HepG2 (cell line): ENCODE measurements around the gene UNG. TPM values are rescaled to one million over a fixed set of nuclear protein-coding genes. Genes with fewer than 3 reads are reported as not detected.

Experiments used
- CBX2 ChIP-seq, 2 experiments: fragments of 200-600 bp in 1 of 2; sonication (generic); formaldehyde crosslinking in 1 of 2; IDR thresholded peaks; 2 replicates each; pipeline versions ENCODE4 v1.7.0 to v1.8.1; 2018 to 2022; ENCODE audit warnings: low read depth in 2 of 2, low read length in 1 of 2, mild to moderate bottlenecking in 1 of 2, missing genetic modification reagents in 1 of 2
- ELF3 ChIP-seq: IDR thresholded peaks from 2 replicates; pipeline ENCODE4 v1.6.1; 2016; ENCODE audit warnings: missing genetic modification reagents, missing compliant biosample characterization
- HES4 ChIP-seq: sonication (generic); formaldehyde crosslinking; IDR thresholded peaks from 2 replicates; pipeline ENCODE4 v1.9.0; 2021; ENCODE audit warnings: mild to moderate bottlenecking, missing genetic modification reagents, borderline replicate concordance
- HNF4A ChIP-seq: sonication (generic); formaldehyde crosslinking; IDR thresholded peaks from 2 replicates; pipeline ENCODE4 v1.4.0; 2020; ENCODE audit warnings: missing genetic modification reagents
- MAFK ChIP-seq, 2 experiments: IDR thresholded peaks in 1 of 2; conservative IDR thresholded peaks in 1 of 2; 2 replicates each; pipeline ENCODE4 v1.6.1; 2011; ENCODE audit warnings: improper control_type of control experiment in 2 of 2, low read length in 2 of 2
- NBN ChIP-seq: fragments of 450-650 bp; conservative IDR thresholded peaks from 2 replicates; pipeline ENCODE4 v1.6.1; 2017
- NFYC ChIP-seq: IDR thresholded peaks from 2 replicates; pipeline ENCODE4 v1.6.1; 2016; ENCODE audit warnings: missing genetic modification reagents, missing compliant biosample characterization
- NONO ChIP-seq, 2 experiments: fragments of 450-650 bp in 1 of 2; sonication (generic) in 1 of 2; formaldehyde crosslinking in 1 of 2; IDR thresholded peaks in 1 of 2; conservative IDR thresholded peaks in 1 of 2; 2 replicates each; pipeline versions ENCODE4 v1.6.1 to v1.8.0; 2017 to 2022; ENCODE audit warnings: mild to moderate bottlenecking in 1 of 2, missing genetic modification reagents in 1 of 2, moderate library complexity in 1 of 2
- SP2 ChIP-seq: sonication (generic); formaldehyde crosslinking; IDR thresholded peaks from 2 replicates; pipeline ENCODE4 v1.5.1; 2020; ENCODE audit warnings: mild to moderate bottlenecking, missing genetic modification reagents
- THYN1 ChIP-seq: sonication (generic); formaldehyde crosslinking; IDR thresholded peaks from 2 replicates; pipeline ENCODE4 v1.8.1; 2023; ENCODE audit warnings: low read depth, mild to moderate bottlenecking, moderate library complexity, missing genetic modification reagents, borderline replicate concordance
- ZNF331 ChIP-seq: sonication (generic); formaldehyde crosslinking; IDR thresholded peaks from 2 replicates; pipeline ENCODE4 v1.4.0; 2020; ENCODE audit warnings: missing genetic modification reagents
- ZNF407 ChIP-seq: sonication (generic); formaldehyde crosslinking; IDR thresholded peaks from one replicate; pipeline ENCODE4 v1.5.1; 2020; ENCODE audit warnings: mild to moderate bottlenecking, missing genetic modification reagents; ENCODE audit errors: not compliant biosample characterization
- ZSCAN9 ChIP-seq: IDR thresholded peaks from 2 replicates; pipeline ENCODE4 v1.6.1; 2016; ENCODE audit warnings: borderline replicate concordance
- polyA plus RNA-seq, 8 experiments: library from polyadenylated mRNA; depleted of rRNA in 3 of 8; stranded (reverse) in 7 of 8; unstranded in 1 of 8; fragments of >200 nt; fragmentation: Illumina TruSeq in 4 of 8; extraction: Trizol in 4 of 8; gene quantifications; 2 replicates each; pipeline versions ENCODE4 v1.2.1 to v1.2.3, GENCODE V29; 2011 to 2016; ENCODE audit warnings: low read depth in 4 of 8, missing spikeins in 1 of 8, mixed read lengths in 1 of 8; ENCODE audit not compliant: insufficient read depth in 1 of 8
- total RNA-seq, 5 experiments: library from RNA; depleted of rRNA; stranded (reverse); fragments of >200 nt; fragmentation: Illumina TruSeq; extraction: Trizol; gene quantifications; 2 replicates each; pipeline ENCODE4 v1.2.3, GENCODE V29; 2016; ENCODE audit warnings: low read depth in 1 of 5
- TF ChIP-seq, protein P1 (sequence below): fragments of 450-650 bp; IDR thresholded peaks from 2 replicates; pipeline ENCODE4 v1.6.1; 2016
- TF ChIP-seq, protein P2 (sequence below): sonication (generic); formaldehyde crosslinking; IDR thresholded peaks from 2 replicates; pipeline ENCODE4 v1.5.0; 2020; ENCODE audit warnings: missing genetic modification reagents, mild to moderate bottlenecking, borderline replicate concordance

Gene UNG
- total and polyA plus RNA-seq, 2 of the 13 experiments (the other 11 are each of a cell fraction or from before 2014, with no cell fraction given): 23.3 to 114 TPM

DNA sequence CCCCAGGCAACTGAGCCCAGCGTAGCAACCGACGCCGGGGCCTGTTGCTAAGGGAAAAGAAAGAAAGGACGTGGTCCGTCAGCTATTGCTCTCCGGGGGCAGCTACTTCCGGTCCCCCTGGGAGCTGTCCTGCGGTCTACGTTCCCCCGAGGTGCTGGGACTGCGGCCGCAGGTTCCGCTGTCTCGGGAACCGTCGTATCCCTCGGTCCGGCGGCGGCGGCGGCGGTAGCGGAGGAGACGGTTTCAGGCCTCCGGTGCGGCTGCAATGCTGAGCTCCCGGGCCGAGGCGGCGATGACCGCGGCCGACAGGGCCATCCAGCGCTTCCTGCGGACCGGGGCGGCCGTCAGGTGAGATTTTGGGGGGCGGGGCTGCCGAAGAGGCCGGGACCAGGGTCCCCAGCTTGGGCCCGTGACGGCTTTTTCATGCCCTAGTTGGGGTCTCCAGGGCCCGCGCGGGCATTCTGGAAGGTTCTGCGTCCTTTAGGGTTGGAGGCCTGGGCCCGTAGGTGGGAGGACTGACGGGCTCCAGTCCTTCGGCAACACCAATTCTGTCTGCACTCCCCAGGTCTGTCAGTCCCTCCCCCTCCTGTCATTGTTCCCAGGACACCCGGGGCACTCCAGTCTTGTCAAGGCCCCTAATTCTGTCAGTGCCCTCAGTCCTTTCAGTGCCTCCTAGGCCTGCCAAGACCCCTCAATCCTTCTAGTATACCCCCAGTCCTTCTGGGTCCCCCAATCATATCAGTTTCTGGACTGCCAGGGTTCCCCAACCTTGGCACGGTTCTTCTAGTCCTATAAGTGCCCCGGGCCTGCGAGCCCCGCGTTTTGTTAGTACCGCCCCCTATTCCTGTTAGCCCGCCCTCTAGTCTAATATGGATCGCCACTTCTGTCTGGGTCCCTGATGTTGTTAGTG, 44.7 kb upstream of the UNG start, which contains the start of gene USP30 (continued):
- TF ChIP-seq, protein P1, sequence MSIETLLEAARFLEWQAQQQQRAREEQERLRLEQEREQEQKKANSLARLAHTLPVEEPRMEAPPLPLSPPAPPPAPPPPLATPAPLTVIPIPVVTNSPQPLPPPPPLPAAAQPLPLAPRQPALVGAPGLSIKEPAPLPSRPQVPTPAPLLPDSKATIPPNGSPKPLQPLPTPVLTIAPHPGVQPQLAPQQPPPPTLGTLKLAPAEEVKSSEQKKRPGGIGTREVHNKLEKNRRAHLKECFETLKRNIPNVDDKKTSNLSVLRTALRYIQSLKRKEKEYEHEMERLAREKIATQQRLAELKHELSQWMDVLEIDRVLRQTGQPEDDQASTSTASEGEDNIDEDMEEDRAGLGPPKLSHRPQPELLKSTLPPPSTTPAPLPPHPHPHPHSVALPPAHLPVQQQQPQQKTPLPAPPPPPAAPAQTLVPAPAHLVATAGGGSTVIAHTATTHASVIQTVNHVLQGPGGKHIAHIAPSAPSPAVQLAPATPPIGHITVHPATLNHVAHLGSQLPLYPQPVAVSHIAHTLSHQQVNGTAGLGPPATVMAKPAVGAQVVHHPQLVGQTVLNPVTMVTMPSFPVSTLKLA: 0 out of 2 replicates have a peak, but pooled peaks have one; percentile 9
- TF ChIP-seq HES4 (CRISPR knock-in tag) (no peak; the same call in 1 of the 2 replicates), HNF4A (CRISPR knock-in tag) (peak; percentile 65), THYN1 (CRISPR knock-in tag) (no peak), NONO (IDR thresholded peaks at IDR 0.05) (no peak), NONO (CRISPR knock-in tag; conservative IDR thresholded peaks at IDR 0.05) (peak; percentile 95), NFYC (CRISPR knock-in tag) (peak; percentile 39; the same call in 1 of the 2 replicates), CBX2 (IDR thresholded peaks at IDR 0.05; ENCODE audit: low read depth, low read length) (no peak), CBX2 (CRISPR knock-in tag; IDR thresholded peaks at IDR 0.05; ENCODE audit: low read depth) (no peak), ELF3 (peak; percentile 83), ZNF331 (CRISPR knock-in tag) (peak; percentile 92), ZSCAN9 (CRISPR knock-in tag) (peak; percentile 85), NBN (no peak), ZNF407 (CRISPR knock-in tag) (peak; percentile 71), SP2 (CRISPR knock-in tag) (peak; percentile 57; the same call in 1 of the 2 replicates), MAFK (conservative IDR thresholded peaks at IDR 0.05 in 1 of 2, IDR thresholded peaks at IDR 0.05 in 1 of 2; ENCODE audit: low read length in 2 of 2) (no peak)
- TF ChIP-seq, protein P2, sequence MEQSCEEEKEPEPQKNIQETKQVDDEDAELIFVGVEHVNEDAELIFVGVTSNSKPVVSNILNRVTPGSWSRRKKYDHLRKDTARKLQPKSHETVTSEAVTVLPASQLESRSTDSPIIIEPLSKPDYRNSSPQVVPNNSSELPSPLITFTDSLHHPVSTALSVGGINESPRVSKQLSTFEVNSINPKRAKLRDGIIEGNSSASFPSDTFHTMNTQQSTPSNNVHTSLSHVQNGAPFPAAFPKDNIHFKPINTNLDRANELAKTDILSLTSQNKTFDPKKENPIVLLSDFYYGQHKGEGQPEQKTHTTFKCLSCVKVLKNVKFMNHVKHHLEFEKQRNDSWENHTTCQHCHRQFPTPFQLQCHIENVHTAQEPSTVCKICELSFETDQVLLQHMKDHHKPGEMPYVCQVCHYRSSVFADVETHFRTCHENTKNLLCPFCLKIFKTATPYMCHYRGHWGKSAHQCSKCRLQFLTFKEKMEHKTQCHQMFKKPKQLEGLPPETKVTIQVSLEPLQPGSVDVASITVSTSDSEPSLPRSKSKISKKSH (CRISPR knock-in tag): peak; percentile 72; the same call in 1 of the 2 replicates
